ENCODE results near the gene GPR176.

- no peak for TF ChIP-seq CTCF (IDR thresholded peaks at IDR 0.05)
- no peak for TF ChIP-seq TEAD4 (IDR thresholded peaks at IDR 0.05; ENCODE audit: borderline replicate concordance, insufficient read depth)
- no peak for TF ChIP-seq EZH2phosphoT487 (IDR thresholded peaks at IDR 0.05; ENCODE audit: borderline replicate concordance, low read depth)
- no peak for TF ChIP-seq RAD21 (IDR thresholded peaks at IDR 0.05; ENCODE audit: low read length)
- no peak for TF ChIP-seq USF1 (IDR thresholded peaks at IDR 0.05; ENCODE audit: borderline replicate concordance, low read depth)
- TF ChIP-seq POLR2AphosphoS5 (IDR thresholded peaks at IDR 0.05; ENCODE audit: low read depth, low read length): no peak
- TF ChIP-seq EP300 (IDR thresholded peaks at IDR 0.05; ENCODE audit: borderline replicate concordance in 1 of 2, low read depth in 1 of 2, low read length in 1 of 2): no peak
- TF ChIP-seq SMC3 (IDR thresholded peaks at IDR 0.05; ENCODE audit: low read depth, low read length): no peak
- TF ChIP-seq NFIC (IDR thresholded peaks at IDR 0.05; ENCODE audit: borderline replicate concordance): no peak
- TF ChIP-seq ZBTB33 (IDR thresholded peaks at IDR 0.05; ENCODE audit: borderline replicate concordance, low read depth): no peak
- no peak for TF ChIP-seq TCF12 (IDR thresholded peaks at IDR 0.05)
Observed at GRCh38 chr15:39852250-39852649, 67.8 kb downstream of the GPR176 start.

Measured in SK-N-SH (cell line).